GM18867 (cell line): ENCODE data around the gene EPHB1.
"Not testable (repeated sequence)": the region's sequence is repeated elsewhere in the genome, so short reads cannot be mapped to it uniquely, and the experiment has no call there.

Experiments
- ATAC-seq: cut with Tn5 transposase; IDR thresholded peaks from one replicate; pipeline ENCODE4 v1.9.1; 2021; ENCODE audit warnings: mild to moderate bottlenecking, moderate library complexity; ENCODE audit not compliant: unreplicated experiment

The EPHB1 gene

GRCh38 chr3:135030768-135031615, 235.9 kb downstream of the EPHB1 start:
- not testable (repeated sequence) for ATAC-seq

GRCh38 chr3:135033737-135034136, 238.7 kb downstream of the EPHB1 start:
- ATAC-seq = no peak

GRCh38 chr3:135034291-135034768, 239.3 kb downstream of the EPHB1 start:
- ATAC-seq = no peak

- no peak for ATAC-seq
Measured at GRCh38 chr3:135034891-135035440, 239.9 kb downstream of the EPHB1 start.

- no peak for ATAC-seq
Measured at GRCh38 chr3:135038186-135038585, 243.1 kb downstream of the EPHB1 start.

GRCh38 chr3:135039536-135039935, 244.5 kb downstream of the EPHB1 start:
- ATAC-seq = not testable (repeated sequence)

GRCh38 chr3:135040321-135041240, 245.5 kb downstream of the EPHB1 start:
- ATAC-seq = no peak

- no peak for ATAC-seq
Measured at GRCh38 chr3:135041601-135042000, 246.5 kb downstream of the EPHB1 start.

GRCh38 chr3:135047061-135047460, 252.0 kb downstream of the EPHB1 start:
- no peak for ATAC-seq

GRCh38 chr3:135050536-135050935, 255.5 kb downstream of the EPHB1 start:
- no peak for ATAC-seq

GRCh38 chr3:135051409-135051973, 256.4 kb downstream of the EPHB1 start:
- ATAC-seq = no peak

GRCh38 chr3:135055449-135055848, 260.4 kb downstream of the EPHB1 start:
- ATAC-seq = no peak

- ATAC-seq = no peak
Measured at GRCh38 chr3:135056084-135056730, 261.1 kb downstream of the EPHB1 start.

GRCh38 chr3:135056733-135057310, 261.8 kb downstream of the EPHB1 start:
- no peak for ATAC-seq

- ATAC-seq = no peak
Measured at GRCh38 chr3:135057996-135058395, 262.9 kb downstream of the EPHB1 start.

GRCh38 chr3:135059580-135059979, 264.5 kb downstream of the EPHB1 start:
- no peak for ATAC-seq

- ATAC-seq = not testable (repeated sequence)
Measured at GRCh38 chr3:135066844-135067727, 272.0 kb downstream of the EPHB1 start.

- ATAC-seq = no peak
Measured at GRCh38 chr3:135068011-135068410, 273.0 kb downstream of the EPHB1 start.

- ATAC-seq = no peak
Measured at GRCh38 chr3:135069406-135069805, 274.3 kb downstream of the EPHB1 start.
